T-helper 2 cell (primary cell): Measurements from ENCODE around the gene SPRR2E.
"Not testable (repeated sequence)": the region's sequence is repeated elsewhere in the genome, so short reads cannot be mapped to it uniquely, and the experiment has no call there.

ENCODE experiments used
- DNase-seq, 5 experiments: peaks; one replicate each; pipeline versions ENCODE4 v3.0.0 to v3.0.0-alpha.2; 2012 to 2022
- total RNA-seq, 2 donors: gene quantifications; one replicate each; lab custom pipeline; 2026; lab: John Stamatoyannopoulos, UW

Gene SPRR2E
- 0 reads per million in 2 donors for total RNA-seq

GRCh38 chr1:153094426-153094825, at the start of gene SPRR2E:
TSS of gene SPRR2E (minus strand) at chr1:153094526. CDS start at chr1:153093751, 775 bp downstream.
- DNase-seq: no peak

GRCh38 chr1:153141377-153141776, 47.1 kb upstream of the SPRR2E start:
- no peak for DNase-seq

GRCh38 chr1:153140484-153140883, 46.2 kb upstream of the SPRR2E start:
- no peak for DNase-seq

GRCh38 chr1:153133743-153134142, 39.4 kb upstream of the SPRR2E start:
- no peak for DNase-seq

GRCh38 chr1:153133267-153133666, 38.9 kb upstream of the SPRR2E start:
- no peak for DNase-seq

GRCh38 chr1:153128688-153129087, 34.4 kb upstream of the SPRR2E start:
- DNase-seq: not testable (repeated sequence)

- DNase-seq: no peak
Measured at GRCh38 chr1:153127296-153127695, 33.0 kb upstream of the SPRR2E start.

- DNase-seq: no peak
Measured at GRCh38 chr1:153125536-153125935, 31.2 kb upstream of the SPRR2E start.

GRCh38 chr1:153123793-153124192, 29.5 kb upstream of the SPRR2E start:
- not testable (repeated sequence) for DNase-seq

GRCh38 chr1:153122831-153123421, 28.6 kb upstream of the SPRR2E start:
- no peak for DNase-seq

GRCh38 chr1:153120945-153121344, 26.6 kb upstream of the SPRR2E start:
- no peak for DNase-seq

GRCh38 chr1:153119491-153119971, 25.2 kb upstream of the SPRR2E start:
- no peak for DNase-seq

- DNase-seq: not testable (repeated sequence)
Measured at GRCh38 chr1:153115264-153115663, 20.9 kb upstream of the SPRR2E start.

- no peak for DNase-seq
Measured at GRCh38 chr1:153113416-153113815, 19.1 kb upstream of the SPRR2E start, which contains the start of gene SPRR2F. TSS of gene SPRR2F (minus strand) at chr1:153113516. CDS start at chr1:153112733, 783 bp downstream.

GRCh38 chr1:153112454-153112853, 18.1 kb upstream of the SPRR2E start:
- DNase-seq: not testable (repeated sequence)

- DNase-seq: no peak
Measured at GRCh38 chr1:153100245-153100644, 5.9 kb upstream of the SPRR2E start.

- DNase-seq: no peak
Measured at GRCh38 chr1:153099461-153100045, 5.2 kb upstream of the SPRR2E start.

- no peak for DNase-seq
Measured at GRCh38 chr1:153095764-153096163, 1.4 kb upstream of the SPRR2E start.

- no peak for DNase-seq
Measured at GRCh38 chr1:153087652-153088051, 6.7 kb downstream of the SPRR2E start.

- DNase-seq: no peak
Measured at GRCh38 chr1:153081736-153082135, 12.6 kb downstream of the SPRR2E start.

GRCh38 chr1:153072806-153073726, 21.3 kb downstream of the SPRR2E start:
- no peak for DNase-seq

GRCh38 chr1:153071511-153071910, 22.8 kb downstream of the SPRR2E start, which contains the start of gene SPRR2B:
TSS of gene SPRR2B (minus strand) at chr1:153071611. CDS start at chr1:153070839, 772 bp downstream.
- no peak for DNase-seq

GRCh38 chr1:153070243-153070642, 24.1 kb downstream of the SPRR2E start:
- DNase-seq: no peak
